Prostate gland (tissue), 2 donors: ENCODE measurements around the gene DRC3.

ENCODE experiments used
- CTCF ChIP-seq, 4 experiments: fragments of 200-600 bp in 2 of 4; fragments of 450-650 bp in 2 of 4; sonication (generic) in 2 of 4; IDR thresholded peaks; 1 replicate in 3 of 4; 2 replicates in 1 of 4; pipeline ENCODE4 v1.5.1; 2016 to 2019; ENCODE audit warnings: antibody characterized with exemption in 4 of 4, mild to moderate bottlenecking in 2 of 4, moderate library complexity in 2 of 4
- POLR2A ChIP-seq: fragments of 450-650 bp; IDR thresholded peaks from one replicate; pipeline ENCODE4 v1.6.1; 2016; ENCODE audit warnings: antibody characterized with exemption, mild to moderate bottlenecking
- POLR2AphosphoS5 ChIP-seq: sonication (generic); formaldehyde crosslinking; IDR thresholded peaks from one replicate; pipeline ENCODE4 v1.6.1; 2017; ENCODE audit warnings: antibody characterized with exemption

- TF ChIP-seq CTCF (IDR thresholded peaks at IDR 0.05), result no peak
- TF ChIP-seq POLR2A, result no peak
- no peak for TF ChIP-seq POLR2AphosphoS5
Observed at GRCh38 chr17:17938388-17939107, 34.1 kb upstream of the DRC3 start.
